ENCODE data around the gene GLOD4.
"Not testable (repeated sequence)": the region's sequence is repeated elsewhere in the genome, so short reads cannot be mapped to it uniquely, and the experiment has no call there.

GLOD4 gene
- 81.9 to 84.1 reads per million in 2 donors for total RNA-seq

- DNase-seq: peak; percentile 95
Observed at GRCh38 chr17:781805-782731, at the start of gene GLOD4, which contains the start of gene MRM3. Gene GLOD4 (minus strand): TSS chr17:782280. CDS start chr17:782255, 25 bp downstream. Gene MRM3 (plus strand): TSS chr17:782353. CDS start chr17:782379, 26 bp downstream.

GRCh38 chr17:830950-831349, 48.9 kb upstream of the GLOD4 start:
- DNase-seq: no peak

- DNase-seq: no peak
Observed at GRCh38 chr17:830381-830780, 48.3 kb upstream of the GLOD4 start.

GRCh38 chr17:829614-830013, 47.5 kb upstream of the GLOD4 start:
- DNase-seq: not testable (repeated sequence)

GRCh38 chr17:828761-829160, 46.7 kb upstream of the GLOD4 start:
- DNase-seq: no peak

GRCh38 chr17:826778-827177, 44.7 kb upstream of the GLOD4 start:
- no peak for DNase-seq

GRCh38 chr17:825216-825615, 43.1 kb upstream of the GLOD4 start:
- DNase-seq: no peak

GRCh38 chr17:824378-824777, 42.3 kb upstream of the GLOD4 start:
- no peak for DNase-seq

GRCh38 chr17:823501-823902, 41.4 kb upstream of the GLOD4 start:
- no peak for DNase-seq

GRCh38 chr17:819251-819650, 37.2 kb upstream of the GLOD4 start:
- no peak for DNase-seq

- DNase-seq: no peak
Observed at GRCh38 chr17:814371-814770, 32.3 kb upstream of the GLOD4 start.

- no peak for DNase-seq
Observed at GRCh38 chr17:812638-813204, 30.6 kb upstream of the GLOD4 start.

GRCh38 chr17:811051-811784, 29.1 kb upstream of the GLOD4 start:
- DNase-seq: no peak

GRCh38 chr17:807523-808294, 25.6 kb upstream of the GLOD4 start:
- DNase-seq: no peak

GRCh38 chr17:806781-807522, 24.9 kb upstream of the GLOD4 start:
- no peak for DNase-seq

GRCh38 chr17:806346-806745, 24.3 kb upstream of the GLOD4 start:
- DNase-seq: no peak

GRCh38 chr17:805886-806285, 23.8 kb upstream of the GLOD4 start:
- DNase-seq: not testable (repeated sequence)

GRCh38 chr17:804541-805435, 22.7 kb upstream of the GLOD4 start:
- DNase-seq: no peak

- no peak for DNase-seq
Observed at GRCh38 chr17:802901-803881, 21.1 kb upstream of the GLOD4 start.

All from activated gamma-delta T cell (primary cell).